ENCODE data around the gene TAPBPL.

DNA sequence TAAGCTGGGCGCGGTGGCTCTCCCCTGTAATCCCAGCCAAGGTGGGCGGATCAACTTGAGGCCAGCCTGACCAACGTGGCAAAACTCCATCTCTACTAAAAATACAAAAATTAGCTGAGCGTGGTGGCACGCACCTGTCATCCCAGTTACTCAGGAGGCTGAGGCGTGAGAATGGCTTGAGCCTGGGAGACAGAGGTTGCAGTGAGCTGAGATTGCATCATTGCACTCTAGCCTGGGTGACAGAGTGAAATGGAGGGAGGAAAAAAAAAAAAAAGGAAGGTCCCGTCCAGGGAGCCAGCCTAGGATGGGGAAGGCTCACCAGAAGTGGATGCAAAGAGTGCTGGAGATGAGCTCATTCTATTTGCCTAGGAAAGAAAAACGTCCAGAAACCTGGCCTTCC lies 9.0 kb upstream of the TAPBPL start:
- TF ChIP-seq POLR2A (IDR thresholded peaks at IDR 0.05; ENCODE audit: low read depth, low read length) (no peak), CTCF (conservative IDR thresholded peaks at IDR 0.05; ENCODE audit: low read depth, low read length) (no peak), BHLHE40 (IDR thresholded peaks at IDR 0.05; ENCODE audit: low read depth, low read length) (no peak), RAD21 (IDR thresholded peaks at IDR 0.05; ENCODE audit: low read length) (no peak)
